WTC11 (cell line): ENCODE data around the gene LARGE1. TPM values are rescaled to one million over a fixed set of nuclear protein-coding genes. Genes with fewer than 3 reads are reported as not detected.

Experiments
- ATAC-seq: fragments of 200-7000 bp; cut with Tn5 transposase; 2 replicates; pipeline ENCODE4 v1.10.0; 2021; ENCODE audit warnings: mild to moderate bottlenecking, moderate library complexity
- CTCF ChIA-PET: fragments of 300-600 bp; sonication (Branson Sonifier 250); formaldehyde crosslinking; loops from one replicate; lab custom pipeline; 2021; ENCODE audit warnings: antibody characterized with exemption; lab: Charles Lee
- POLR2A ChIA-PET: fragments of 350-600 bp; sonication (Branson Sonifier 250); formaldehyde crosslinking; loops from one replicate; lab custom pipeline; 2021; ENCODE audit warnings: antibody characterized with exemption; lab: Charles Lee
- DNase-seq: peaks from one replicate; pipeline ENCODE4 v3.0.0; 2021; ENCODE audit warnings: low spot score
- H3K27ac Mint-ChIP-seq: 2 replicates; pipeline ENCODE4 v1.8.0; 2021; ENCODE audit warnings: mixed read lengths
- H3K27me3 Mint-ChIP-seq: 2 replicates; pipeline ENCODE4 v1.8.0; 2021; ENCODE audit warnings: low read depth, mild to moderate bottlenecking, moderate library complexity, mixed read lengths
- H3K36me3 Mint-ChIP-seq: 2 replicates; pipeline ENCODE4 v1.8.0; 2021; ENCODE audit warnings: mixed read lengths
- H3K4me1 Mint-ChIP-seq: 2 replicates; pipeline ENCODE4 v1.8.0; 2022; ENCODE audit warnings: mixed read lengths
- H3K4me3 Mint-ChIP-seq: 2 replicates; pipeline ENCODE4 v1.8.0; 2021; ENCODE audit warnings: mild to moderate bottlenecking, moderate library complexity, mixed read lengths
- H3K9me3 Mint-ChIP-seq: 2 replicates; pipeline ENCODE4 v1.8.0; 2021; ENCODE audit warnings: mixed read lengths
- ATF3 ChIP-seq: sonication (generic); formaldehyde crosslinking; conservative IDR thresholded peaks from 2 replicates; pipeline ENCODE4 v1.8.1; 2022; ENCODE audit warnings: mild to moderate bottlenecking, missing genetic modification reagents
- CTCF ChIP-seq: fragments of 200-600 bp; IDR thresholded peaks from 2 replicates; pipeline ENCODE4 v1.8.0; 2022; ENCODE audit warnings: antibody characterized with exemption
- ELF4 ChIP-seq: sonication (generic); formaldehyde crosslinking; IDR thresholded peaks from 2 replicates; pipeline ENCODE4 v1.8.1; 2022; ENCODE audit warnings: low read depth, mild to moderate bottlenecking, moderate library complexity, missing genetic modification reagents
- ESRRA ChIP-seq: sonication (generic); formaldehyde crosslinking; IDR thresholded peaks from 2 replicates; pipeline ENCODE4 v1.8.1; 2022; ENCODE audit warnings: mild to moderate bottlenecking, missing genetic modification reagents, borderline replicate concordance
- FOXK1 ChIP-seq: sonication (generic); formaldehyde crosslinking; IDR thresholded peaks from 2 replicates; pipeline ENCODE4 v1.8.0; 2022; ENCODE audit warnings: mild to moderate bottlenecking, moderate library complexity, missing genetic modification reagents
- GABPB1 ChIP-seq: sonication (generic); formaldehyde crosslinking; IDR thresholded peaks from 2 replicates; pipeline ENCODE4 v1.8.1; 2023; ENCODE audit warnings: mild to moderate bottlenecking, missing genetic modification reagents
- HMGA2 ChIP-seq: fragments of 250-450 bp; sonication (Bioruptor Pico); IDR thresholded peaks from 2 replicates; pipeline ENCODE4 v1.4.0; 2021; ENCODE audit warnings: mild to moderate bottlenecking, moderate library complexity
- JAZF1 ChIP-seq: fragments of 250-450 bp; sonication (Bioruptor Pico); IDR thresholded peaks from 2 replicates; pipeline ENCODE4 v1.9.0; 2021; ENCODE audit warnings: moderate library complexity, mild to moderate bottlenecking, inconsistent platforms
- MLX ChIP-seq: sonication (generic); formaldehyde crosslinking; IDR thresholded peaks from 2 replicates; pipeline ENCODE4 v1.8.1; 2023; ENCODE audit warnings: mild to moderate bottlenecking, missing genetic modification reagents, moderate library complexity
- MXD4 ChIP-seq: fragments of 250-450 bp; sonication (Bioruptor Pico); IDR thresholded peaks from 2 replicates; pipeline ENCODE4 v1.8.0; 2021; ENCODE audit warnings: mild to moderate bottlenecking, moderate library complexity, borderline replicate concordance
- NFYB ChIP-seq: sonication (generic); formaldehyde crosslinking; conservative IDR thresholded peaks from 2 replicates; pipeline ENCODE4 v1.8.0; 2022; ENCODE audit warnings: low read depth, missing genetic modification reagents
- NR3C1 ChIP-seq: sonication (generic); formaldehyde crosslinking; conservative IDR thresholded peaks from 2 replicates; pipeline ENCODE4 v1.8.1; 2023; ENCODE audit warnings: low read depth, mild to moderate bottlenecking, missing genetic modification reagents
- PREB ChIP-seq: sonication (generic); formaldehyde crosslinking; IDR thresholded peaks from 2 replicates; pipeline ENCODE4 v1.8.1; 2022; ENCODE audit warnings: mild to moderate bottlenecking, missing genetic modification reagents, moderate library complexity, borderline replicate concordance
- RORB ChIP-seq: fragments of 250-450 bp; sonication (Bioruptor Pico); IDR thresholded peaks from 2 replicates; pipeline ENCODE4 v1.9.0; 2021; ENCODE audit warnings: mild to moderate bottlenecking
- SMAD4 ChIP-seq: sonication (generic); formaldehyde crosslinking; IDR thresholded peaks from 2 replicates; pipeline ENCODE4 v1.8.0; 2022; ENCODE audit warnings: mild to moderate bottlenecking, missing genetic modification reagents
- SOX15 ChIP-seq: fragments of 250-450 bp; sonication (Bioruptor Pico); IDR thresholded peaks from 2 replicates; pipeline ENCODE4 v1.9.0; 2021; ENCODE audit warnings: mild to moderate bottlenecking
- SP1 ChIP-seq: sonication (generic); formaldehyde crosslinking; conservative IDR thresholded peaks from 2 replicates; pipeline ENCODE4 v1.8.1; 2022; ENCODE audit warnings: missing genetic modification reagents
- ZNF396 ChIP-seq: fragments of 250-450 bp; sonication (Bioruptor Pico); IDR thresholded peaks from 2 replicates; pipeline ENCODE4 v1.8.0; 2021; ENCODE audit warnings: mild to moderate bottlenecking, moderate library complexity, borderline replicate concordance
- ZNF416 ChIP-seq: fragments of 250-450 bp; sonication (Bioruptor Pico); IDR thresholded peaks from 2 replicates; pipeline ENCODE4 v1.9.0; 2021; ENCODE audit warnings: mild to moderate bottlenecking, inconsistent platforms
- ZNF423 ChIP-seq: fragments of 250-450 bp; sonication (Bioruptor Pico); IDR thresholded peaks from 2 replicates; pipeline ENCODE4 v2.1.2; 2022; ENCODE audit warnings: mild to moderate bottlenecking, moderate library complexity
- ZSCAN18 ChIP-seq: fragments of 250-450 bp; sonication (Bioruptor Pico); IDR thresholded peaks from 2 replicates; pipeline ENCODE4 v2.1.2; 2022; ENCODE audit warnings: mild to moderate bottlenecking, moderate library complexity
- total RNA-seq: library from RNA; stranded (reverse); gene quantifications from 3 replicates; pipeline ENCODE4 v1.2.3, GENCODE V29; 2021

Gene LARGE1
- total RNA-seq, 1 experiment from 2014 or later: 72.6 TPM

GRCh38 chr22:33542722-33543121, 377.6 kb downstream of the LARGE1 start:
- ChIA-PET CTCF (interaction anchor here (1.2 to 1.6 kb wide), 2 partner anchors 24 to 240 kb away, joined by 3 read pairs; no protein-coding TSS in a partner anchor), POLR2A (interaction anchor here (0.7 kb wide), 1 partner anchor 376 kb away, joined by 3 read pairs; no protein-coding TSS in a partner anchor)
- TF ChIP-seq ZNF416: no peak
- TF ChIP-seq SMAD4: no peak
- TF ChIP-seq GABPB1 (CRISPR knock-in tag): peak; percentile 57; the same call in 1 of the 2 replicates
- Mint-ChIP-seq H3K4me1 (peaks cover 2% of the 10 kb centered on the region), H3K36me3 (no peaks in the 10 kb centered on the region), H3K27me3 (no peaks in the 10 kb centered on the region), H3K9me3 (no peaks in the 10 kb centered on the region), H3K27ac (no peak overlapping the region), H3K4me3 (no peak overlapping the region)
- no peak for ATAC-seq
- DNase-seq: no peak

- Mint-ChIP-seq H3K4me3 (no peak overlapping the region), H3K4me1 (peaks cover 2% of the 10 kb centered on the region), H3K9me3 (no peaks in the 10 kb centered on the region), H3K27me3 (no peaks in the 10 kb centered on the region), H3K27ac (no peak overlapping the region), H3K36me3 (no peaks in the 10 kb centered on the region; the same call in 1 of the 2 replicates)
- no peak for DNase-seq
- TF ChIP-seq MXD4 (CRISPR knock-in tag) (no peak), SOX15 (no peak), CTCF (no peak), ZNF396 (CRISPR knock-in tag) (no peak), PREB (CRISPR knock-in tag) (no peak), ELF4 (CRISPR knock-in tag) (no peak), MLX (CRISPR knock-in tag) (no peak), NR3C1 (CRISPR knock-in tag) (no peak), JAZF1 (CRISPR knock-in tag) (no peak), ZNF423 (CRISPR knock-in tag) (no peak), ATF3 (CRISPR knock-in tag) (no peak), ZSCAN18 (no peak), ESRRA (no peak), SP1 (no peak), HMGA2 (CRISPR knock-in tag) (no peak), RORB (no peak), NFYB (CRISPR knock-in tag) (no peak), FOXK1 (CRISPR knock-in tag) (no peak)
- ChIA-PET CTCF (interaction anchor here (0.7 to 1.6 kb wide), 3 partner anchors 23 to 240 kb away, joined by 3 to 5 read pairs (median 3); no protein-coding TSS in a partner anchor), POLR2A (no interaction called here)
- no peak for ATAC-seq
These were observed 378.1 kb downstream of the LARGE1 start for GRCh38 chr22:33542153-33542552.
